ENCODE results near the gene SMARCA5. TPM values are rescaled to one million over a fixed set of nuclear protein-coding genes. Genes with fewer than 3 reads are reported as not detected.

The SMARCA5 gene
- total and polyA plus RNA-seq, 10 of the 15 experiments (the other 5 are each of a cell fraction or from before 2014, with no cell fraction given), result 21.7 to 69.6 (median 37.4) TPM

- CTCF ChIA-PET, result interaction anchor here (0.8 to 2.3 kb wide), 9 partner anchors 52 to 104 kb away, joined by 3 to 15 read pairs (median 4); no protein-coding TSS in a partner anchor
- no peaks in the 10 kb centered on the region for H3K27me3 ChIP-seq (replicated peaks in 1 of 2; ENCODE audit: control insufficient read depth in 2 of 2, insufficient read depth in 2 of 2, low read length in 1 of 2)
- in situ Hi-C loops (cut with MboI), result no loop called here
These were observed 36.0 kb upstream of the SMARCA5 start for GRCh38 chr4:143477487-143477886.

GRCh38 chr4:143481361-143481760, 32.1 kb upstream of the SMARCA5 start:
- no TSS peak for BruUV-seq (replicated peaks)
- Histone ChIP-seq H3K4me1 (ENCODE audit: control insufficient read depth, insufficient read depth, low read length) (no peaks in the 10 kb centered on the region), H3K27ac (ENCODE audit: control insufficient read depth, insufficient read depth) (no peak overlapping the region), H3K79me2 (ENCODE audit: control insufficient read depth, insufficient read depth, low read length) (no peaks in the 10 kb centered on the region), H3K9me3 (replicated peaks; ENCODE audit: control insufficient read depth, insufficient read depth, low read length) (no peaks in the 10 kb centered on the region), H3K27me3 (replicated peaks in 1 of 2; ENCODE audit: control insufficient read depth in 2 of 2, insufficient read depth in 2 of 2, low read length in 1 of 2) (no peaks in the 10 kb centered on the region; a peak in 1 of 4 replicates), H2AFZ (ENCODE audit: control insufficient read depth, low read depth, low read length) (no peak overlapping the region), H3K9ac (ENCODE audit: control insufficient read depth, insufficient read depth, low read length) (no peak overlapping the region), H3K36me3 (ENCODE audit: control insufficient read depth in 2 of 2, insufficient read depth in 2 of 2, low read length in 1 of 2) (no peaks in the 10 kb centered on the region), H3K4me2 (ENCODE audit: control insufficient read depth, insufficient read depth) (no peak overlapping the region), H3K4me3 (no peak overlapping the region), H4K20me1 (ENCODE audit: control insufficient read depth, insufficient read depth) (no peaks in the 10 kb centered on the region)
- intact Hi-C loops (cut with micrococcal nuclease; ENCODE audit: unreplicated experiment), result loop anchor here (5.0 to 10.0 kb wide), 4 partner anchors 144 to 597 kb away; partner anchors contain the start of gene GAB1
- TF ChIP-seq ETV6 (conservative IDR thresholded peaks at IDR 0.05 in 1 of 2, IDR thresholded peaks at IDR 0.05 in 1 of 2; ENCODE audit: borderline replicate concordance in 1 of 2, low read depth in 1 of 2) (no peak), SREBF2 (IDR thresholded peaks at IDR 0.05; ENCODE audit: low read length) (no peak), HDAC6 (IDR thresholded peaks at IDR 0.05; ENCODE audit: unreplicated experiment) (no peak), HDAC2 (IDR thresholded peaks at IDR 0.05) (no peak), MEF2B (IDR thresholded peaks at IDR 0.05; ENCODE audit: partially characterized antibody, poor library complexity, severe bottlenecking) (no peak), NFYA (IDR thresholded peaks at IDR 0.05; ENCODE audit: borderline replicate concordance, low read depth, low read length) (no peak), SP1 (IDR thresholded peaks at IDR 0.05; ENCODE audit: low read depth, low read length) (no peak), NBN (IDR thresholded peaks at IDR 0.05) (no peak), IKZF1 (conservative IDR thresholded peaks at IDR 0.05) (no peak), ZNF274 (IDR thresholded peaks at IDR 0.05; ENCODE audit: insufficient read depth, insufficient read length) (no peak)
- TF ChIP-seq, protein P1, sequence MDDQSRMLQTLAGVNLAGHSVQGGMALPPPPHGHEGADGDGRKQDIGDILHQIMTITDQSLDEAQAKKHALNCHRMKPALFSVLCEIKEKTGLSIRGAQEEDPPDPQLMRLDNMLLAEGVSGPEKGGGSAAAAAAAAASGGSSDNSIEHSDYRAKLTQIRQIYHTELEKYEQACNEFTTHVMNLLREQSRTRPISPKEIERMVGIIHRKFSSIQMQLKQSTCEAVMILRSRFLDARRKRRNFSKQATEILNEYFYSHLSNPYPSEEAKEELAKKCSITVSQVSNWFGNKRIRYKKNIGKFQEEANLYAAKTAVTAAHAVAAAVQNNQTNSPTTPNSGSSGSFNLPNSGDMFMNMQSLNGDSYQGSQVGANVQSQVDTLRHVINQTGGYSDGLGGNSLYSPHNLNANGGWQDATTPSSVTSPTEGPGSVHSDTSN (IDR thresholded peaks at IDR 0.05; ENCODE audit: insufficient replicate concordance, low read depth, low read length), result no peak
- 29% methylated on average over 3 of the region's 3 CpGs for WGBS (ENCODE audit: insufficient coverage, insufficient replicate concordance, low lambda C conversion rate, missing lambda C conversion rate)
- FAIRE-seq (no peak), DNase-seq (ENCODE audit: low read depth, low spot score) (no peak), ATAC-seq (no peak)
- in situ Hi-C loops (cut with MboI), result no loop called here
- ChIA-PET RAD21 (ENCODE audit: unreplicated experiment) (interaction anchor here (1.0 to 12.1 kb wide), 4 partner anchors 83 to 279 kb away, joined by 4 to 101 read pairs (median 4); no protein-coding TSS in a partner anchor), SMC1A (ENCODE audit: uncharacterized antibody, unreplicated experiment) (interaction anchor here (0.8 to 12.8 kb wide), 8 partner anchors 81 to 279 kb away, joined by 3 to 116 read pairs (median 5); no protein-coding TSS in a partner anchor), POLR2A (interaction anchor here (1.5 kb wide), 1 partner anchor 105 kb away, joined by 4 read pairs; no protein-coding TSS in a partner anchor), CTCF (interaction anchor here (0.9 to 2.9 kb wide), 5 partner anchors 72 to 164 kb away, joined by 3 to 31 read pairs (median 3); no protein-coding TSS in a partner anchor)

More at GRCh38 chr4:143477487-143477886, 36.0 kb upstream of the SMARCA5 start:
- H3K79me2 ChIP-seq (ENCODE audit: control insufficient read depth, insufficient read depth, low read length), result no peaks in the 10 kb centered on the region
- H3K4me3 ChIP-seq, result no peak overlapping the region
- TF ChIP-seq SIX5 (IDR thresholded peaks at IDR 0.05; ENCODE audit: low read depth, low read length, severe bottlenecking) (peak; percentile 54), CREM (IDR thresholded peaks at IDR 0.05; ENCODE audit: low read depth) (no peak)
- WGBS (ENCODE audit: insufficient coverage, insufficient replicate concordance, low lambda C conversion rate, missing lambda C conversion rate), result 43% methylated on average over 2 of the region's 2 CpGs
- no peak overlapping the region for H3K27ac ChIP-seq (ENCODE audit: control insufficient read depth, insufficient read depth)
- FAIRE-seq, result no peak
- H4K20me1 ChIP-seq (ENCODE audit: control insufficient read depth, insufficient read depth), result no peaks in the 10 kb centered on the region
- SMC1A ChIA-PET (ENCODE audit: uncharacterized antibody, unreplicated experiment), result interaction anchor here (0.8 to 12.8 kb wide), 6 partner anchors 12 to 103 kb away, joined by 3 to 116 read pairs (median 11); no protein-coding TSS in a partner anchor
- H3K4me1 ChIP-seq (ENCODE audit: control insufficient read depth, insufficient read depth, low read length), result no peaks in the 10 kb centered on the region
- no peaks in the 10 kb centered on the region for H3K9me3 ChIP-seq (replicated peaks; ENCODE audit: control insufficient read depth, insufficient read depth, low read length)
- no peak for DNase-seq (ENCODE audit: low read depth, low spot score)
- no peaks in the 10 kb centered on the region for H3K36me3 ChIP-seq (ENCODE audit: control insufficient read depth in 2 of 2, insufficient read depth in 2 of 2, low read length in 1 of 2)
- intact Hi-C loops (cut with micrococcal nuclease; ENCODE audit: unreplicated experiment), result no loop called here
- no peak for ATAC-seq
- POLR2A ChIA-PET, result interaction anchor here (1.0 kb wide), 1 partner anchor 101 kb away, joined by 3 read pairs; no protein-coding TSS in a partner anchor
- RAD21 ChIA-PET (ENCODE audit: unreplicated experiment), result interaction anchor here (12.1 kb wide), 1 partner anchor 101 kb away, joined by 101 read pairs; no protein-coding TSS in a partner anchor
- H3K4me2 ChIP-seq (ENCODE audit: control insufficient read depth, insufficient read depth), result no peak overlapping the region
- H3K9ac ChIP-seq (ENCODE audit: control insufficient read depth, insufficient read depth, low read length), result no peak overlapping the region
- BruUV-seq (replicated peaks), result no TSS peak
- H2AFZ ChIP-seq (ENCODE audit: control insufficient read depth, low read depth, low read length), result no peak overlapping the region
